UCSD-AML1 (cell line): ENCODE results near the gene SLC22A23.

ENCODE experiments used
- DNase-seq: peaks from one replicate; lab custom pipeline; 2025; ENCODE audit not compliant: unreplicated experiment; lab: John Stamatoyannopoulos, UW

Gene SLC22A23

GRCh38 chr6:3423439-3424184, 33.2 kb downstream of the SLC22A23 start:
- no peak for DNase-seq

- no peak for DNase-seq
Observed at GRCh38 chr6:3422435-3423070, 34.3 kb downstream of the SLC22A23 start.

GRCh38 chr6:3421791-3422434, 34.9 kb downstream of the SLC22A23 start:
- no peak for DNase-seq

GRCh38 chr6:3421143-3421542, 35.7 kb downstream of the SLC22A23 start:
- DNase-seq, result no peak

GRCh38 chr6:3419624-3420272, 37.1 kb downstream of the SLC22A23 start:
- DNase-seq, result no peak

GRCh38 chr6:3418496-3419060, 38.3 kb downstream of the SLC22A23 start:
- DNase-seq, result no peak

- DNase-seq, result no peak
Observed at GRCh38 chr6:3417473-3417872, 39.4 kb downstream of the SLC22A23 start.

GRCh38 chr6:3415490-3415889, 41.4 kb downstream of the SLC22A23 start:
- no peak for DNase-seq

- no peak for DNase-seq
Observed at GRCh38 chr6:3415082-3415453, 41.8 kb downstream of the SLC22A23 start.

GRCh38 chr6:3414327-3415081, 42.3 kb downstream of the SLC22A23 start:
- no peak for DNase-seq

- DNase-seq, result no peak
Observed at GRCh38 chr6:3413592-3413991, 43.3 kb downstream of the SLC22A23 start.

GRCh38 chr6:3412779-3413500, 43.9 kb downstream of the SLC22A23 start:
- no peak for DNase-seq

- DNase-seq, result no peak
Observed at GRCh38 chr6:3411967-3412778, 44.7 kb downstream of the SLC22A23 start.

- peak; percentile 44 for DNase-seq
Observed at GRCh38 chr6:3410385-3411360, 46.2 kb downstream of the SLC22A23 start.

GRCh38 chr6:3409699-3410384, 47.0 kb downstream of the SLC22A23 start:
- no peak for DNase-seq

GRCh38 chr6:3408665-3409064, 48.2 kb downstream of the SLC22A23 start:
- no peak for DNase-seq

- DNase-seq, result no peak
Observed at GRCh38 chr6:3407840-3408239, 49.0 kb downstream of the SLC22A23 start.
